ENCODE results near the gene NDUFAF2. TPM values are rescaled to one million over a fixed set of nuclear protein-coding genes. Genes with fewer than 3 reads are reported as not detected.

NDUFAF2 gene
- 35.0 and 36.2 TPM in 2 replicates for total RNA-seq

GRCh38 chr5:60944904-60945812 lies at the start of gene NDUFAF2, which contains the start of gene ERCC8:
NDUFAF2 (plus strand) TSS chr5:60945205; CDS start chr5:60945256, 51 bp downstream.
ERCC8 (minus strand) TSS chr5:60945070; CDS start chr5:60945008, 62 bp downstream.

GRCh38 chr5:61162010-61162831 lies 217.2 kb downstream of the NDUFAF2 start, which contains the start of gene SMIM15:
SMIM15 (minus strand) TSS chr5:61162468; CDS start chr5:61160171, 2,297 bp downstream.

Other genes with a start within 250 kb of the NDUFAF2 start
- gene DEPDC1B, start 245.0 kb upstream of the NDUFAF2 start, total RNA-seq: 1.1 and 1.6 TPM in 2 replicates
- under 0.01 and 0.09 TPM in 2 replicates for gene ELOVL7, start 100.9 kb upstream of the NDUFAF2 start, total RNA-seq
- gene ERCC8, start 135 bp upstream of the NDUFAF2 start, total RNA-seq: 14.1 and 15.6 TPM in 2 replicates
- gene SMIM15, start 217.3 kb downstream of the NDUFAF2 start, total RNA-seq: 43.4 and 63.7 TPM in 2 replicates